Measurements from ENCODE around the gene OBP2A.

The OBP2A gene

GRCh38 chr9:135555203-135555602 lies 9.3 kb downstream of the OBP2A start:
- DNase-seq, result peak; percentile 25

DNA sequence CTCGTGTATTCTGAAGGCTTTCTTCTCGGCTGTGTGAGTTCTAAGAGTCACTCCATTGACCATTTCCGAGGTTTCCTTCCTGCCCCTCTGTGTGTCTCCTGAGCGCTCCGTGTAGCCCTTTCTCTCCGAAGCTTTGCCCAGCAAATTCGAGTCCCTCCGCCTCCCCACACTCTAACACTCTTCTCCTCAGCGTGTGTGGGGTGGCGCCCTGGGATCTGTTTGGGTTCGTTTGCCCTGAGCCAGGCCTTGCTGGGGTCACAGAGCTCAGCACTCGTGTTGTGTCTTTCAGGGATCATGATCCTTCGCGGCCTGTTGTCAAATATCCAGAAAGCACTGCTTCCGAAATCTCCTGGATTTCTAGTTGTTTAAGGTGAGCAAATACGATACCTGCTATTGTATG lies 10.0 kb downstream of the OBP2A start:
- DNase-seq, result no peak

GRCh38 chr9:135559606-135560005 lies 13.7 kb downstream of the OBP2A start:
- DNase-seq, result no peak

GRCh38 chr9:135561391-135562234 lies 15.7 kb downstream of the OBP2A start, which contains the start of gene PAEP:
Gene PAEP, plus strand, starts transcription at chr9:135561756.
- no peak for DNase-seq

DNA sequence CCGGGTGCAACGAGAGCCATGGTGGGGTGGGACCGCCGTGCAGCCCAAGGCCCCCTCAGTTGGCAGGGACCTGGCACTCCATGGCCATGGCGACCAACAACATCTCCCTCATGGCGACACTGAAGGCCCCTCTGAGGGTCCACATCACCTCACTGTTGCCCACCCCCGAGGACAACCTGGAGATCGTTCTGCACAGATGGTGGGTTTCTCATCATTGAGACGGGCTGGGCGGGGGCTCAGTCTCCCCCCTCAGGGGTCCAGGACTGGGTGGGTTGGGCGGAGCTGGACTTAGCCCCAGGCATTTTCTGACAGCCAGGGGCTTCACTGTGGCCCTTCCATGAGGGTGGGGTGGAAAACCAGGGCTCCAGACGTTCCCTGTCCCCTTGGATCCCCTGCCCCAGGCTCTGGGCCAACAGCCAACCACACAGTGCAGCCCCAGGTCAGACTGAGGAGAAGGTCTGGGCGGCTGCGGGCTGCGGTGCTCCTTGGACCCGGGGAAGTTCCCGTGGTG lies 16.4 kb downstream of the OBP2A start:
- no peak for DNase-seq

DNA sequence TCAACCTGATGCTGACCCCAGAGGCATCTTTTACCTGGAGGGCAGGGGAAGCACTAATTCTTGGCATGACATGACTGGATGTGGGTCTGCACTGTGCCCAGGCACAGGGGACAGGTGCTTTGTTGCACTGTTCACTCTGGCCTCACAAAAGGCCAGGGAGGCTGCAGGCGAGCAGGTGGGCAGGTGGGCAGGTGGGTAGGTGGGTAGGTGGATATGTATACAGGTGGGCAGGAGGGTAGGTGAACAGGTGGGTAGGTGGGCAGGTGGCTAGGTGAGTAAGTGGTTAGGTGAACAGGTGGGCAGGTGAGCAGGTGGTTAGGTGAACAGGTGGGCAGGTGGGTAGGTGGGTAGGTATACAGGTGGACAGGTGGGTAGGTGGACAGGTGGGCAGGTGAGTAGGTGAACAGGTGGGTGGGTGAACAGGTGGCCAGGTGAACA lies 17.1 kb downstream of the OBP2A start:
- DNase-seq, result no peak

GRCh38 chr9:135563858-135564257 lies 17.9 kb downstream of the OBP2A start:
- no peak for DNase-seq

DNA sequence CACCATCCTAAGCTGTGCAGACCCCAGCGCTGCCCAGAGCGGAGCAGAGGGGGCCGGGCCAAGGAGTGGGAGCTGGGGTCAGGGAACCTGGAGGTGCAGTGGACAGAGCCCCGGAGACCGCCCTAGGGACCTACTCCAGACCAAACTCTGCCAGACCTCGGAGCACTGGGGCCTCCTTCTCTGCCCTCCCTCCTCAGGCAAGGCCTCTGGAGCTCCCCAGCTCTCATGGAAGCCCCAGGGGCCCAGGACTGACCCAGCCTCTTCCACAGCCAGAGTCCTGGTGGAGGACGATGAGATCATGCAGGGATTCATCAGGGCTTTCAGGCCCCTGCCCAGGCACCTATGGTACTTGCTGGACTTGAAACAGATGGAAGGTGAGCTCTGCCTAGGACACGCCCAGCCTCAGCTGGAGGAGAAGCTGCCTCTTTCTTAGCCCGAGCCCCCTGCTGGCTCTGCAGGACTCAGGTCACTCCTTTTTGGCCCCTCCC lies 19.3 kb downstream of the OBP2A start:
- no peak for DNase-seq

DNA sequence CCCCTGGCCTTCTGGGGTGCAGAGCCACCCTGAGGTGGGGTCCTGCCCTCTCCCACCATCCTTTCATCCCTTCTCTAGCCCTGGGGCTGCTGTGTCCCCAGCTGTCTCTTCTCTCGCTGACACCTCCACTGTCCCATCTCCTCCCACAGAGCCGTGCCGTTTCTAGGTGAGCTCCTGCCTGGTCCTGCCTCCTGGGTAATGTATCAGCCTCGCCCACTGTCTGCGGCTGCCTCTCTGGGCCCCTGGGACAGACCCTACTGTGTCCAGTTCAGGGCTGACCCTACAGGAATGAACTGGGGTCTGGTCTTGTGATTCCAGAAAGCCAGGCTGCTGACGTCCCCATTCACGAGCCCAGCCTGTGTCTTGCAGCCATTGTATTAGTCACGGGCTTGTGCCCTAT lies 19.7 kb downstream of the OBP2A start:
- DNase-seq, result no peak

- no peak for DNase-seq
Observed at GRCh38 chr9:135566552-135566951, 20.6 kb downstream of the OBP2A start.

GRCh38 chr9:135567311-135567710 lies 21.4 kb downstream of the OBP2A start:
- DNase-seq, result no peak

DNA sequence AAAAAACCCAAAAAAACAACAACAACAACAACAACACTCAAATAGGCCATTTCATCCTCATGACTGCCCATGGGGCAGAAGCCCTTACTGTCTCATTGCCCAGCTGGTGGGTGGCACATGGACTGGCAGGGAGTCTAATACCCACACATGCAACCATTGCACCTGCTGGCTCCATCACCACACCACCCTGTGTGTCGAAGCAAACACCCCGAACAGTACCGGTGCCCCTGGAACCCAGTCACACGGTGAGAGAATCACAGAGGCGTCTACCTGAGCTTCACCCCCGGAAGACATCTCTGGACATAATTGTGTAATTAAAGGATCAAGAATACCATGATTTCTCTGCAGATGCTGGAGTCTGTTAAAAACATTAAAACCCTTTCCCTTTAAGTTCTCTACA lies 22.1 kb downstream of the OBP2A start:
- no peak for DNase-seq

- DNase-seq, result no peak
Observed at GRCh38 chr9:135570456-135570855, 24.5 kb downstream of the OBP2A start.

DNA sequence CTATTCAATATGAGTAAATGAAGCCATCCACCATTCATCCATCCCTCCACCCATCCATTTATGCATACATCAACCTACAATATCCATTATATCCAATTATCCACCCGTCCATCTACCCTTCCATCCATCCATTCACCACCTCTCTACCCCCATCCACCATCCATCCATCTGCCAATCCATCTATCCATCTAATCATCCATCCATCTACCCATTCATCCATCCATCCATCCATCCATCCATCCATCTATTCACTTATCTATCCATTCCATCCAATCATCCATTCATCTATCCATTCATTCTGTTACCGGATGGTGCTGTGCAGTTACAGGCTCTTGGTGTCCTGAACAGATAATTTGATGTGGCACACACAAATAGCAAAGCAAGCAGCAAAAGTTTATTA lies 26.3 kb downstream of the OBP2A start:
- DNase-seq, result no peak

GRCh38 chr9:135573124-135573523 lies 27.2 kb downstream of the OBP2A start:
- DNase-seq, result no peak

DNA sequence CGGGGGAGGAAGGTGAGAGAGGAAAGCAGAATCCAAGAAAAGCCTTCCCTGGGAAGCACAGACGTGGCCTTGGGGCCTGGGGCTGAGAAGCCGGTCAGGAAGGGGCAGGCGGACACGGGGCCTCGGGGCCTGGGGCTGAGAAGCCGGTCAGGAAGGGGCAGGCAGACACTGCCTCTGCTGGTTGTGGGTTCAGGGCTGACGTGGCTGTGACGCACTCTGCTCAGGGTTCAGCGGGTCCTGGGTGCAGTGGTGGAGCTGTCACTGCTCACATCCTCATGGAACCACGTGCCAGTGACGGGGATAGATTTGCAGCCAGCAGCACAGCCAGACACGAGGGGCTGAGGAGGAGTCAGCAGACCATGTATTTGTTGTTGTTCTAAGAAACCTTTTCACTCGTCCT lies 28.4 kb downstream of the OBP2A start:
- DNase-seq, result no peak

DNA sequence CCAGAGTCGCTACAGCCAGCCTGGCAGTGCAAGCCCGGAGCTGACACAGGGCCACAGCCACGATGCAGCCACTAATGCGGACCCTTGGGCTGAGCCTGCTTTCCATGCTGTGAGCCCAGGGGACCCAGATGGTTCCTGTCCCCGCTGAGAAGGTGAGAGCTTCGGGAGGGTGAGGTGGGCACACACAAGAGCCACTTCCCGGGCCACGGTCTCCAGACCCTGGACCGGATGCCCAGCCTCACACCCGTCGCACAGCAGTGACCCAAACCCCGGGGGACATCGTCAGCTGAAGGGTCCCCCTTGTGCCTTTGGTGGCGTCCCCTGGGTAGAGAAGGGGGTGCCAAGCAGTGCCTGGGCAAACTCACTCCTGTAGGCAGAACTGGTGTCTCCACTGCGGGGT lies 29.0 kb downstream of the OBP2A start:
- DNase-seq, result no peak

DNA sequence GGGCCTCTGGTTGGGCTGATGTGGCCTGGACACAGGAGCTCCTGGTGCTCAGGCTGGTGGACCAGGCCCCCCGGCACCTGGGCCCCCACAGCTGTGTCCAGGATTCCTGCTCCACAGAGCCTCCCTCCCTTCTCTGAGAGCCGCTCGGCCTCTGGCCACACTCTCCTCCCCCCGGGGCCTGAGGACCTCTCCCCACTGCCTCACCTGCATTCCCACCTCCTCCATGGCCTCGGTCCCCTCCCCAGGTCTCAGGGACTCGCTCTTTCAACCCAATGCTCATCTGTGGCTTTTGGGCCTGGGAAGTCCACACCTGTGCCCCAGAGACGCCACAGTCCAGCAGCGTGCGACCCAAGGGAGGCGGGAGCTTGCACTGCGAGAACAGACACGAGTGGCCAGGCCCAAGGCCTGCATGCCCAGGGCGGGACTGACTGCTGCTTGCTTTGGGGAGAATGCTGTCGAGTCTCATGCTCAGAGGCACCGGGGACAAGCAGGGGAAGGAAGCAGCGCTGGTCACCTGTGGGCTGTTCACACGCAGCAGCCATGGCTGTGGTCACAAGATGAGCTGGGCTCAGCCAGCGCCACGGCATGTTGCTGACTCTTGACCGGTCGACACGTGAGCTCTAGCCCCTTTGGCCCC lies 30.2 kb downstream of the OBP2A start:
- DNase-seq, result no peak

DNA sequence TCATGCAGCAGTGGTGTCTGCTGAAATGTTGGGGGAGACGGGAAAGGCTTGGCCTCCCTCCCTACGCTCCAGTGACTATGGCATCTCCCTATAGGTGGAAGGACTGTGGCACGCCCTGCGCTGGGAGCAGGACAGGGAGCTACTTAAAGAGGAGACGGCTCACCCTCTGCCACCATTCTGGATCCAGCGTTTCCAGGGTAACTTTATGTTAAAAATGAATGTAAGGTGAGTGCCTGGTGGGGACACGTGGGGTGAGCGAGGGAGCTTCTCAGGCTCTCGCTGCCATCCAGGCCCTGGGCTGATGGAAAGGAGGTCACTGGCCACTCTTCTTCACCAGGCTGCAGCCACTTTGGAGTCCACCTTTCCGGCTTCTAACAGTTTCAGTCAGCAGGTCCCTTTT lies 31.3 kb downstream of the OBP2A start:
- DNase-seq, result no peak

DNA sequence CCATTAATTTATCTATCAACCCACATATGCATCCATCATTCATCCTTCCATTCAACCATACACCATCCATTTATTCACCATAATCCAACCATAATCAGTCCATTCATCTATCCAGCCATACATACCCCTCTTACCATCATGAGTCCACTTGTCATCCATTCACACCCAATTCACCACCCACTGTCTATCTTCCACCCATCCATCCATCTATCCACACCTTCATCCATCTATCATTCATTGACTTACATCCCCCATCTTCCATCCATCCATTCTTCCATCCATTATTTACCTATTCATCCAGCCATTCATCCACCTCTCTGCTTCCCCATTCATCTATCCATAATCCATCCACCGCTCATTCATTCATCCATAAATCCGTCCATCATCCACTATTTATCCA lies 33.4 kb downstream of the OBP2A start:
- DNase-seq, result no peak

DNA sequence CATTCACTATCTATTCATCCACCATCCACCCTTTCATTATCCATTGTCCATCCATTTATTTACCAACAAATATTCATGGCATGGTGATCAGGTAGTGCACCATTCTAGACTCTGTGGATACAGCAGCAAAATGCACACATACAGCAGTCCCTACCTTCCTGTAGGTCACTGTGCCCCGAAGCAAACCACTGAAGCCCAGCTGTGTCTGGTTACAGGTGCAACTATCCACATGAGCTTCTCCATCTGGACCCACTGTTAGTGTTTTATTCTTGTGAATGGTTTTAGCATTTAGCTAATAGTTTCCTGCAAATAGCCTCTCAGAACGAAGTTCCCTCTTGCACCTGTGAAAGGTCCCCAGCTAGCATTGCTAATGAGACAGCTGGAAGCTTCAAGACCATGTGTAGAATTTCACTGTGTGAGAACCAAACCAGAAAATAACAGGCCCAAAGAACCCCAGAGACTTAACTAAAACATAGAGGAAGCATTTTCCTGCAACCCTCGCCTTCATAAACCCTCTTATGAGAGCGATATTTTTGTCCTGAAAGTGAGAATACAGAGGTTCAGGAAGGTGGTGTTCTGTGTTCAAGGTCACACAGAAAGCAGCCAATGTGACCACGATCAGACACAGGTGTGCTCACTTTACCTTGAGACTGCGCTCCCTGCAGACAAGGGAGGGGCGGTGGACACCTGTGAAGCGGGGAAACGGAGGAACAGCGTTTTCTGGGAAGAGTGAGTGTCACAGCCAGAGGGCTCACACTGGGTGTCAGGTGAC lies 34.1 kb downstream of the OBP2A start:
- DNase-seq, result no peak

- DNase-seq, result no peak
Observed at GRCh38 chr9:135580664-135581380, 34.9 kb downstream of the OBP2A start.
